GM12873 (cell line): ENCODE results near the gene ICA1.

ENCODE experiments used
- TF ChIP-seq, protein P1 (sequence below): IDR thresholded peaks from 2 replicates; pipeline ENCODE4 v1.5.1; 2012; ENCODE audit warnings: low read depth, mild to moderate bottlenecking, moderate library complexity, low read length, control low read depth; ENCODE audit not compliant: insufficient read depth; ENCODE audit errors: missing control alignments

ICA1 gene

DNA sequence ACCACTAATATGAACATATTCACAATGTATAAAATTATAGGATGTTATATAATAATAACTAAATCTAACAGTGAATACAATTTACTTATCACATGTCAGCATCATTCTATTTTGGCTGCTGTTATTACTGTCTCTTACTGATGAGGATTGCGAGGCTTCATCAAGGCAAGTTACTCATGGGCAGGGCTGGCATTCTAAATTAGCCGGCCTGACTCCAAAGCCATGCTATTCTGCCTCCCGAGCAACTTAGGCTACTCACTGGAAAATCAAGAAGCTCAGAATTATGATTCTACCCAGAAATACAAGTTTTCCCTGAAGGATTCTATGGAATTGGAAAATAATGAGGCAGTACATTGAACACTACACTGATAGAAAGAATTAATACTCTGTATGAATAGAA is 101.7 kb downstream of the ICA1 start:
- TF ChIP-seq, protein P1, sequence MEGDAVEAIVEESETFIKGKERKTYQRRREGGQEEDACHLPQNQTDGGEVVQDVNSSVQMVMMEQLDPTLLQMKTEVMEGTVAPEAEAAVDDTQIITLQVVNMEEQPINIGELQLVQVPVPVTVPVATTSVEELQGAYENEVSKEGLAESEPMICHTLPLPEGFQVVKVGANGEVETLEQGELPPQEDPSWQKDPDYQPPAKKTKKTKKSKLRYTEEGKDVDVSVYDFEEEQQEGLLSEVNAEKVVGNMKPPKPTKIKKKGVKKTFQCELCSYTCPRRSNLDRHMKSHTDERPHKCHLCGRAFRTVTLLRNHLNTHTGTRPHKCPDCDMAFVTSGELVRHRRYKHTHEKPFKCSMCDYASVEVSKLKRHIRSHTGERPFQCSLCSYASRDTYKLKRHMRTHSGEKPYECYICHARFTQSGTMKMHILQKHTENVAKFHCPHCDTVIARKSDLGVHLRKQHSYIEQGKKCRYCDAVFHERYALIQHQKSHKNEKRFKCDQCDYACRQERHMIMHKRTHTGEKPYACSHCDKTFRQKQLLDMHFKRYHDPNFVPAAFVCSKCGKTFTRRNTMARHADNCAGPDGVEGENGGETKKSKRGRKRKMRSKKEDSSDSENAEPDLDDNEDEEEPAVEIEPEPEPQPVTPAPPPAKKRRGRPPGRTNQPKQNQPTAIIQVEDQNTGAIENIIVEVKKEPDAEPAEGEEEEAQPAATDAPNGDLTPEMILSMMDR, result no peak

DNA sequence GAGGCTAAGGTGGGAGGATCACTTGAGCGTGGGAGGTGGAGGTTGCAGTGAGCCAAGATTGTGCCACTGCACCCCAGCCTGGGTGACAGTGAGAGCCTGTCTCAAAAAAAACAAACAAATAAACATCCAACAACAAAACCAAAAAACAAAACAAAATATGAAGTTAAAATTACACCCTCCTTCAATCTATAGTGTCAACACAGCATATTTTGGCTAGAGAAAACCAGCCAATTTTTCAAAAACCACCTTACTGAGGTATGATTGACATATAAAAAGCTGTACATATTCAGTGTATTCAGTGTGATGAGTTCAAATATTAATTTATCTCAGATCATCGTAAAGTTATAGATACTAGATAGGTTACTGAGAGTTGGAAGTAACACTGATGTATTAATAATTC is 102.4 kb downstream of the ICA1 start:
- TF ChIP-seq, protein P1, result no peak

DNA sequence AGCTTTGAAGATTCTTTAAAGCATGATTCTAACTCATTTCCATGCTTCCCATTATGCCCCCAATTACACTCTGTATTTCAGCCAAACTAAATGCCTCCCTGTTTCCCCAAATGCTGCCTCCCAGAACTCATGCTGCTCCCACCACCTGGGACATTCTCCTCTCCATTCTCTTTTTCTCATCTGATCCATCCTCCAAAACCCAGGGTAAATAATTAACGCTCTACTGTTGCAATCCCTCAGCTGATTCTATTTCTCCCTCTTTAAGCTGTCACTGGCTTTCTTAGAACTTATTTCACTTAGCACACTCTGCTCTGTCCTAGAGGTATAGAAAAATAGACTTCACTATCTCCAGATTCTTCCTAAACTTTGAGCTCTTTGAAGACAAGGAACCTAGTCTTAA is 104.7 kb downstream of the ICA1 start:
- TF ChIP-seq, protein P1, result no peak

DNA sequence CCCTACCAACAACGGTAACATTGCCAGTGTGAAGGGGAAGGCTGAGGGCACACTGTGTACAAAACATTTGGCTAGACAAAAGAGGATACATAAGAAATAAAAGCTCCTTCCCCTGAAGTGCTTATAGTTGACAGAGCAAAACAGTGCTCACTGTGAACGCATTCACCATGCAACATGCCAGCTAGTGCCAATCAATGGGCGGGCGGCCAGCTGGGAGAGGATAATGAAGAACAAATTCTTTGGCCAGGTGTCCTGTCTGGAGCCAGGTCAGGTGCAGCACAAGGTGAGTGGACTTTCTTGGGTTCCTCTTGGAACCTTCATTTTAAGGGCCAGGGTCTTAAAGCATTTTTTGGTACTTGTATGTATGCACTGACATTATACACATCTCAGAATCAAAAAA is 106.1 kb downstream of the ICA1 start:
- TF ChIP-seq, protein P1, result no peak

DNA sequence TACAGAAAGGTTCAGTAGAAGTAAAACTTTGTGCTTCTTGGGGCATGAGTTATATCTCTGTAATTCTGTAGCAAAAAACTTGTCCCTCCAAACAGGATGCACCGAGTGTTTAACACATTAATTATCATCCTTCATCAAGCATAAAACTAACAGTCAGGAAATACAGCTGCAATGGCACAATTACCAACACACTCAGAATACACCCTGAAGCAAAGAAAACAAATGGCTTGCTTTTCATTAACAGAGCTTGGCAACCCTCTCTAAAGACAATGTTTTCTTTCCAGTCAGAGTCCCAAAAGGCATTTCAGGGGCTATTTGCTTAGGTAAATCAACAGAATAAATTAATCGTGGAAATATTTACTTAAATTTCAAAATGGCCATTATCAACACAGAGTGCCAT is 107.7 kb downstream of the ICA1 start:
- TF ChIP-seq, protein P1, result no peak

DNA sequence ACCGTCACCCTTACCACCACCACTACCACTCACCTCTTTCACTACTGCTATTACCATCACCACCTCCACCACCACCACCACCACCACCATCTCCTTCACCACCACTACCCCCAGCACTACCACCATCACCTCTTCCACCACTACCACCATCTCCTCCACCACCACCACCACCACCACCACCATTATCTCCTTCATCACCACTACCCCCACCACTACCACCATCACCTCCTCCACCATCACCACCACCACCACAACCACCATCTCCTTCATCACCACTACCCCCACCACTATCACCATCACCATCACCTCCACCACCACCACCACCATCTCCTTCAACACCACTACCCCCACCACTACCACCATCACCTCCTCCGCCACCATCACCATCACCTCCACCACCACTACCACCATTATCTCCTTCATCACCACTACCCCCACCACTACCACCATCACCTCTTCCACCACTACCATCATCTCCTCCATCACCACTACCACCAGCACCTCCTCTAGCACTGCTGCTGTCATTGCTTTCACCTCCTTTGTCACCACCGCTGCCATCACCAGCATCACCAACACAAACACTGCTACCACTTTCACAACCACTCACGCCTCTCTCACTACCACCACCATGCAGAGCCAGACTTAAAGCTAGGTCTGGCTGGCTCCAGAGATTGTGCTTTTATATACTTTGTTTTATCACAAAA is 109.3 kb downstream of the ICA1 start:
- TF ChIP-seq, protein P1, result no peak

DNA sequence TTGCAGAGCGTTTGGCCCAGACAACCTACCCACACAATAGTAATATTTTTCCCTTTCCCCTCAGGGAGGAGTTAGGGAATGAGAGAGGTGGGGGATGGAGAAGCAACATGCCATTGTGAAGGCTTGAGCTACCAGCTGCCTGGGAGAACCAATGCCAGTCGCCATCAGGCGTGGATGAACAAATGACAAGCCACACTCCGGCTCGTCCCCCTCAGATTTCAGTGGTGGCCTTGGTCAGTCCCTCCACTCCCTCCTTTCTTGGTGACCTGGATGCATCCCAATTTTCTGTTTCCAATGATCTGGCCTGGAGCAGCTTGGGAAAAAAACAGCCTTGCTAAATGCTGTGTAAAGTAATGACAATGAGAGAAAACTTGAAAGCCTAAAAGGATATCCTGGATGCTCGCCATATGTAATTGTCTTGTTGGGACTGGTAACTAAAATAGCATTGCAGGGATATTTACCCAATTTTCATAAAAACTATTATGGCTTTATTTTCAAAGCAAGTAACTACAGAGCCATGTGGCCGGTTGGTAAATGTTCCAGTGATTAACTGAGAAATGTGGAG is 110.7 kb downstream of the ICA1 start:
- TF ChIP-seq, protein P1, result no peak
